Neural cell (in vitro differentiated cells): Measurements from ENCODE around the gene CHL1. TPM values are rescaled to one million over a fixed set of nuclear protein-coding genes. Genes with fewer than 3 reads are reported as not detected.

ENCODE experiments used
- H2AFZ ChIP-seq: fragments of 200-600, 300-800 bp; sonication (generic), shearing (Covaris generic); 2 replicates; pipeline ENCODE4 v1.6.0; 2014; ENCODE audit warnings: low read depth, mild to moderate bottlenecking, antibody characterized with exemption, low read length, moderate library complexity
- H3F3A ChIP-seq: fragments of 200-600 bp; shearing (Covaris generic); 2 replicates; pipeline ENCODE4 v1.6.1; 2016; ENCODE audit warnings: mild to moderate bottlenecking, moderate library complexity, mixed read lengths, antibody characterized with exemption, low read length; ENCODE audit not compliant: insufficient read depth, poor library complexity, severe bottlenecking
- H3K27ac ChIP-seq: fragments of 200-600, 300-800 bp; sonication (generic), shearing (Covaris generic); 2 replicates; pipeline ENCODE4 v1.5.1; 2014; ENCODE audit warnings: mild to moderate bottlenecking, low read length, moderate library complexity
- H3K27me3 ChIP-seq: fragments of 300-800, 200-600 bp; sonication (generic), shearing (Covaris generic); 2 replicates; pipeline ENCODE4 v1.6.0; 2014; ENCODE audit warnings: mild to moderate bottlenecking, low read depth, low read length, moderate library complexity; ENCODE audit not compliant: insufficient read depth
- H3K36me3 ChIP-seq: fragments of 300-800, 200-600 bp; sonication (generic), shearing (Covaris generic); 2 replicates; pipeline ENCODE4 v1.5.1; 2014; ENCODE audit warnings: mild to moderate bottlenecking, antibody characterized with exemption, low read length, moderate library complexity; ENCODE audit not compliant: insufficient read depth
- H3K4me2 ChIP-seq: fragments of 300-800, 200-600 bp; sonication (generic), shearing (Covaris generic); 2 replicates; pipeline ENCODE4 v1.6.0; 2014; ENCODE audit warnings: mild to moderate bottlenecking, low read length
- H3K4me3 ChIP-seq: fragments of 300-800, 200-600 bp; sonication (generic), shearing (Covaris generic); 2 replicates; pipeline ENCODE4 v1.5.1; 2014; ENCODE audit warnings: mild to moderate bottlenecking, low read length, moderate library complexity
- H3K79me2 ChIP-seq: fragments of 200-600 bp; shearing (Covaris generic); replicated peaks from 2 replicates; pipeline ENCODE4 v1.6.0; 2014; ENCODE audit warnings: mild to moderate bottlenecking, low read length, moderate library complexity; ENCODE audit not compliant: insufficient read depth
- H3K9ac ChIP-seq: fragments of 300-800, 200-600 bp; sonication (generic), shearing (Covaris generic); 2 replicates; pipeline ENCODE4 v1.6.1; 2016; ENCODE audit warnings: mild to moderate bottlenecking, low read length, mixed read lengths
- H3K9me2 ChIP-seq: fragments of 200-600 bp; shearing (Covaris generic); 2 replicates; pipeline ENCODE4 v1.6.1; 2016; ENCODE audit warnings: mild to moderate bottlenecking, low read length, mixed read lengths; ENCODE audit not compliant: insufficient read depth
- H3K9me3 ChIP-seq: fragments of 200-600, 300-800 bp; sonication (generic), shearing (Covaris generic); 2 replicates; pipeline ENCODE4 v1.6.1; 2016; ENCODE audit warnings: mild to moderate bottlenecking, mixed run types, low read length, moderate library complexity, mixed read lengths
- H4K20me1 ChIP-seq: fragments of 200-600 bp; shearing (Covaris generic); 2 replicates; pipeline ENCODE4 v1.6.1; 2016; ENCODE audit warnings: mild to moderate bottlenecking, mixed run types; ENCODE audit not compliant: insufficient read depth
- CTCF ChIP-seq: fragments of 450-650 bp; IDR thresholded peaks from 2 replicates; pipeline ENCODE4 v1.5.1; 2014; ENCODE audit warnings: antibody characterized with exemption, mild to moderate bottlenecking, moderate library complexity; ENCODE audit not compliant: poor library complexity, severe bottlenecking
- EP300 ChIP-seq: fragments of 450-650 bp; conservative IDR thresholded peaks from 2 replicates; pipeline ENCODE4 v1.6.1; 2014; ENCODE audit warnings: antibody characterized with exemption, mild to moderate bottlenecking, moderate library complexity; ENCODE audit not compliant: poor library complexity, severe bottlenecking
- EZH2 ChIP-seq: fragments of 200-600, 300-800 bp; shearing (Covaris generic), sonication (generic); IDR thresholded peaks from 2 replicates; pipeline ENCODE4 v1.6.1; 2014; ENCODE audit warnings: antibody characterized with exemption, low read length, borderline replicate concordance, mild to moderate bottlenecking; ENCODE audit not compliant: insufficient read depth, poor library complexity, severe bottlenecking
- MXI1 ChIP-seq: fragments of 450-650 bp; conservative IDR thresholded peaks from 2 replicates; pipeline ENCODE4 v1.6.1; 2014; ENCODE audit warnings: antibody characterized with exemption, mild to moderate bottlenecking; ENCODE audit not compliant: poor library complexity, severe bottlenecking
- POLR2AphosphoS5 ChIP-seq: IDR thresholded peaks from 2 replicates; pipeline ENCODE4 v1.6.1; 2012
- RAD21 ChIP-seq: fragments of 450-650 bp; conservative IDR thresholded peaks from 2 replicates; pipeline ENCODE4 v1.6.1; 2014; ENCODE audit warnings: antibody characterized with exemption, mild to moderate bottlenecking, moderate library complexity
- REST ChIP-seq: IDR thresholded peaks from 2 replicates; pipeline ENCODE4 v1.6.1; 2012; ENCODE audit warnings: borderline replicate concordance
- SMC3 ChIP-seq: fragments of 450-650 bp; conservative IDR thresholded peaks from 2 replicates; pipeline ENCODE4 v1.6.1; 2014; ENCODE audit warnings: antibody characterized with exemption, mild to moderate bottlenecking, moderate library complexity; ENCODE audit not compliant: poor library complexity
- TAF1 ChIP-seq: IDR thresholded peaks from 2 replicates; pipeline ENCODE4 v1.6.1; 2012; ENCODE audit warnings: low read depth
- polyA plus RNA-seq: library from polyadenylated mRNA; depleted of rRNA; stranded (reverse); fragments of >200 nt; gene quantifications from 2 replicates; pipeline ENCODE4 v1.2.3, GENCODE V29; 2014

The CHL1 gene
- polyA plus RNA-seq, 1 donor from 2014 or later, result 199 TPM

GRCh38 chr3:332701-333100, 136.1 kb downstream of the CHL1 start:
- Histone ChIP-seq H3K9me3 (no peaks in the 10 kb centered on the region), H3K9me2 (no peaks in the 10 kb centered on the region), H3K27me3 (no peaks in the 10 kb centered on the region), H3K9ac (no peak overlapping the region), H3K4me3 (no peak overlapping the region), H3K27ac (no peak overlapping the region), H4K20me1 (no peaks in the 10 kb centered on the region), H3F3A (no peaks in the 10 kb centered on the region), H2AFZ (peak overlapping the region; percentile 11), H3K36me3 (no peaks in the 10 kb centered on the region), H3K79me2 (no peaks in the 10 kb centered on the region), H3K4me2 (no peak overlapping the region)
- TF ChIP-seq CTCF (no peak), POLR2AphosphoS5 (no peak), RAD21 (no peak), SMC3 (no peak), REST (no peak), EZH2 (no peak), MXI1 (no peak), TAF1 (no peak), EP300 (no peak)

- Histone ChIP-seq H4K20me1 (no peaks in the 10 kb centered on the region), H3K4me3 (no peak overlapping the region), H3K36me3 (no peaks in the 10 kb centered on the region), H3F3A (no peaks in the 10 kb centered on the region), H3K79me2 (no peaks in the 10 kb centered on the region), H3K27me3 (no peaks in the 10 kb centered on the region), H3K9me3 (no peaks in the 10 kb centered on the region), H3K4me2 (no peak overlapping the region), H3K9ac (no peak overlapping the region), H3K27ac (no peak overlapping the region), H3K9me2 (no peaks in the 10 kb centered on the region), H2AFZ (no peak overlapping the region)
- no peak for TF ChIP-seq REST
- no peak for TF ChIP-seq POLR2AphosphoS5
- no peak for TF ChIP-seq CTCF
- no peak for TF ChIP-seq TAF1
- no peak for TF ChIP-seq EP300
- no peak for TF ChIP-seq MXI1
- TF ChIP-seq SMC3, result no peak
- TF ChIP-seq EZH2, result no peak
Measured at GRCh38 chr3:335240-335639, 138.7 kb downstream of the CHL1 start.
